GM18868 (cell line): Measurements from ENCODE around the gene EPHA2.

Experiments
- ATAC-seq: cut with Tn5 transposase; IDR thresholded peaks from one replicate; pipeline ENCODE4 v1.9.1; 2021; ENCODE audit warnings: mild to moderate bottlenecking, moderate library complexity; ENCODE audit not compliant: unreplicated experiment

EPHA2 gene

DNA sequence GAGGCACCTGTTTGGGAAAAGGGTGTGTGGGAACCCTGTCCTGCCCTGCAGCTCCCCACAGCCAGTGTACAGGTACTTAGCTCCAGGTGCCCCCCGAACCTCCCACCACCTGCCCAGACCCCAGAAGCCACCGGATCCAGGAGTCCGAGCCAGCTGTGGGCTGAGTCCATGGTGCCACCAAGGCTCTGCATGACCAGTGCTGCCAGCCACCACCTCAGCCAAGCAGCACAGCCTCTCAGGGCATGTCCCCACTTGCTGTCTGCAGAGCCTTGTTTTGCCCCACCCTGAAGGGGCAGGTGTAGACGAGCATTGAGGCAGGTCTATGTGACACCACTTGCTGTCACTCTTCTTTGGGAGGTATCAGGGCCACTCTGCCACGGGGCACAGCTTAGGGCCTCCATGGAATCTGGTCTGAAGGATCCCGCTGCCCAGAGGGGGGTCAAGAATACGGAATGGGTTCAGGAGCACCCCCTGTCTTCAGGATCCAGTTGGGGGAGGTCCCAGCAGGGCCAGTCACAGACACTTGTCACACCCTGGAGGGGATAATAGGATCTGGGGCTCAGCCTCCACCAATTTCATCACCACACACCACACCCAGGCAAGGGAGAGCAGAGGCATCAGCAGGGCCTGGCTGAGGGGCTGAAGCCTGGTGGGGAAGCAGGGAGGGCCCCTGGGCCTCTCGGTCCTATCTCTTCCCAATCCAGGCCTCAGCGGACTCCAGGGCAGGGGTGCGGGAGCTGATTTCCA, 28.9 kb upstream of the EPHA2 start:
- ATAC-seq = no peak

DNA sequence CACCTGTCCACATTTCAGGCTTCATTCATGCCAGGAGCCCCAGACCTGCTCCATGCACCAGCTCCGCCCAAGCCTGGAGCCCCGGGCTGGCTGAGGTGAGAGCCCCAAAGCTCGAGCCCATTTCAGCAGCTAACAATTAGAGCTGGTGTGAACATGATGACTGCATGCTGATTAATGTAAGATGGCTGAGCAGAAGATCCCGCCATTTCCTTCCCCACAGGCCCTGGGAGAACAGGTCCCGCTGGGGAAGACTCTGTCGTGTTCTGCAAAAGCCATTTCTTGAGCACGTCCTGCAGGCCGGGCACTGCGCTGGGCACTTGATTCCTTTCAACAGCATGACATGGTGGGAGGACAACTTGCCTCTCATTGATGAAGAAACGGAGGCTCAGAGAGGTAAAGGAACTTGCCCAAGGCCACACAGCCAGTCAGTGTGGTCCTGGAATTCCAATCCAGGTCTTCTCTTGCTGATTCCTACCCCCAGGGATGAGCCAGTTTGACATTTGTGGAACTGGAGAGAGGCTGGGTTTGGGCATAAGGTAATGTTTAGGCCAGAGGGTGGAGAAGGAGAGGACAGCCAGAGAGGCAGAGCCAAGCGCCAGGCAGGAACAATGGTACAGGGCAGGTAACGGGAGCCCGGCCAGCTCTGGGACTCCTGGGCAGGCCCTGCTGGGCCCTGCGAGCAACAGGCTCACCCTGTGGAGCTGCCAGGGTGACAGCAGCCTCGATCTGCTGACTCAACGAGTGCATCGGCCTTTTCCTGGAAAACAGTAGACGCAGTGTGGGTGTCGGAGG, 28.1 kb upstream of the EPHA2 start:
- no peak for ATAC-seq

DNA sequence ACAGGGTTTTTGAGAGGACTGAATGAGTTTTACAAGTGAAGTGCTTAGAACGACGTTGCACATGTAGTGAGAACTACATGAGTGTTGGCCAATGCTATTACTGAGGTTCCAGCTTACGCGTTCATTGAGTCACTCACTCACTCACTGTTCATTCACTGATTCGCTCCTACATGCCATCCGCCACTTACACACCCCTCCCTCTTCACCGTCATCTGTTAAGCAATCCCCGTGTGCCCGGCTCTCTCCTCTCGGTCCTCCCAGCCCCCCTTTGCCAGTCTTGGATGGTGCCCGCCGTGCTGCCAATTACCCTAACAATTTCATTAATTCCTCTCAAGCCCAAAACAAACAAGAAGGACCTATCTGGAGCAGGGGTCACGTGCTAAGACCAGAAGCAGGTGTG, 27.3 kb upstream of the EPHA2 start:
- no peak for ATAC-seq

DNA sequence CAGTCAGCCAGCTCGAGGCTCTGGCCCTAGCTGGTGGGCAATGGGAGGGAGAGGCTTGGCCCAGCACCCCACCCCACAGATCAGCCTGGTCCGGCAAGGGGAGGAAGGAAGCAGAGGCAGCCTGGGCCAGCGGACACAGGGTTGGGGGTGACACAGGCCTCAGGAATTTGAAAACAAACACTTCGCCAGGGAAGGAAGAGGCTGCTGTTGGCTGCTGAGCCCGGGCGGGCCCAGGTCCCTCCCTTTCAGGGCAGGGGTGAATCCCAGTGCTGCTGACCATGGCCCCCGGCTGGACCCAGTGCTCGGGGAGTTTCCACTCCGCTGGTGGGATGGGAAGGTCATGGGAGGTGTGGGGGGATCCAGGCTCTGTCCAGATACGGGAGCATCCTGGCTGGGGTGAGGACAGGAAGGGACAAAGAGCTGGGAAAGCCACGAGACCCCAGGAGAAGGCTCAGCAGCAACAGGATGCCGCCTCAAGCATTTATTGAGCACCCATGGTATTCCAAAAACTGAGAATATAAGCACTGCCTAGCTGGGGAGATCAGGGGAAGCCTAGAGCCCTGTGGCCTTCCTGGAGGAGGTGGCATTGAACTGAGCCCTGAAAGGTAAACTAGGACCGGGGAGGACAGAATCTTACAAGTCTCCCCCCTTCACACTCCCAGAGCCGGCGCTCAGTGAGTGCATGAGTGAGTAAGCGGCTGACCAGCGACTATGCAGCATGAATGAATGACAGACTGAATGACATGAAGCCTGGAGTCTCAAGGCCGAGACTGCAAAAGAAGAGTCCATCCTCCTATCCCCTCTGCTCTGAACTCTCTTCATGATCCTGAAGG, 26.2 kb upstream of the EPHA2 start:
- no peak for ATAC-seq

DNA sequence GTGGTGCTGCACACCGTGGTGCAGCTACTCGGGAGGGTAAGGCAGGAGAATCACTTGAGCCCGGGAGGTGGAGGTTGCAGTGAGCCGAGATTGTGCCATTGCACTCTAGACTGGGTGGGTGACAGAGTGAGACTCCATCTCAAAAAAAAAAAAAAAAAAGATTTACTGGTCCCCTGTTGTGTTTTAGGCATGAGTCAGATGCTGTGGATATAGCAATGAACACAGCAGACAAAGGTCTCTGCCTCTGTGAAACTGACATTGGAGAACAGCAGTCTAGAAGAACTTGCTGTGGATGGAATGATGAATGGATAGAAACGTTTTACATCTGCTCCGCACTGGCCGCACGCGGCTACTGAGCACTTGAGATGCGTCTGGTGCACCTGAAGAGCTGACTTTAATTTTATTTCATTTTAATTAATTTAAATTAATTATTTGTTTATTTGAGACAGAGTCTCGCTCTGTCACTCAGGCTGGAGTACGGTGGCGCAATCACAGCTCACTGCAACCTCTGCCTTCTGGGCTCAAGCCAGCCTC, 24.5 kb upstream of the EPHA2 start:
- ATAC-seq = no peak

DNA sequence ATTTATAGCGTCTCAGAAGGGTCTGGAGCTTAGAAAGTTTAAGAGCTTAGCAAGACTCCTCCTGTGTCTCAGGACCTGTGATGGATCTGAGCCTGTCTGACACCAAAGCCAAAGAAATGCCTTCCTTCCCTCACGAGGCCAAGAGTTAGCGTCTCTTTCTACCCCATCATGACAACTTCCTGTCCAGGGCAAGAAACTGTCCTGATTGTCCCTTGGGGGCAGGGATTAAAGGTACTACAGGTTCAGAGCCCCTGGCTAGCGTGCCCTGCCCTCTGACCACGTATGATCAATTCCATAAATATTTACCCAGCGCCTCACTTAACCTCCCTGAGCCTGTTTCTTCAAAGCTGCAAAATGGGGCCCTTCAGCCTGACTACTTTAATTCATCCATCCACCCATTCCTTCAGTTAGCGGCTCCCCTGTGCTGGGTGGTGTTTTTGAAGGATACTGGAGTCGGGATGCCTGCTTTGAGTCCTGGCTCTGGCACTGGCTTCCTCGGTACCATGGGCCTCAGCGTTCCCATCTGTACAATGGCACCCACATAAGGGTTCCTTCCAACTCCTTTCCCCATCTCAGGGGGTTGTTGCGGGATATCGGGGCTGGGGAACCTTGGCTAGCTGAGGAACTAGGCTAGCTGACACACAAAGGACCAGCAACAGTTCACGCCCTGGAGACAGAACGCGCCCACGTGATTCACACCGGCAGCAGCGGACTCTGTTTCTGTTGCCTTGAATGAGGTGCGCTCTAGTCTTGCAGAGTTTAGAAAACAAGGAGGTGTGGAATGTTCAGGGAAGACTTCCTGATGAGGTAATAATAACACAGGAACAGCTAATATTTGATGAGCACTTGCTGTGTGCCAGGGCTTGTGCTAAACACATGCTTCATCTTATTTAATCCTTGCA, 23.0 kb upstream of the EPHA2 start:
- ATAC-seq = no peak

DNA sequence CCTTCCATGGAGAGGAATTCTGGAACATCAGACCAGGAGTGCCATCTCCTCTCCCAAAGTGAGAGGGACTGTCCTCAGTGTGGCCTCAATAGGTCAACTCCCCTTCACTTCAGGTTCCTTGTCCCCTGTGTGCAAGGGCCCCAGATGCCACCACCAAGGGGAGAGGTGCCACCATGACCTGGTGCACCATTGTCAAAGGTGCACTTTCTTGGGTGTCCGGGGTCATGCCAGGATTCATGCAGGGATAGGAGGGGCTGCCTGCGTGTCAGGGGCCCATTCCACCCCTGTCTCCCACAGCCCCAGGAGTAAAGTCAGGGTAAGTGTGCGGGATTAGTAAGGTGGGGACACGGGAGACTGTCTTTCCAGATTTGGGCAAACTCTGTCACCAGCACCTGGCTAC, 21.4 kb upstream of the EPHA2 start:
- no peak for ATAC-seq

DNA sequence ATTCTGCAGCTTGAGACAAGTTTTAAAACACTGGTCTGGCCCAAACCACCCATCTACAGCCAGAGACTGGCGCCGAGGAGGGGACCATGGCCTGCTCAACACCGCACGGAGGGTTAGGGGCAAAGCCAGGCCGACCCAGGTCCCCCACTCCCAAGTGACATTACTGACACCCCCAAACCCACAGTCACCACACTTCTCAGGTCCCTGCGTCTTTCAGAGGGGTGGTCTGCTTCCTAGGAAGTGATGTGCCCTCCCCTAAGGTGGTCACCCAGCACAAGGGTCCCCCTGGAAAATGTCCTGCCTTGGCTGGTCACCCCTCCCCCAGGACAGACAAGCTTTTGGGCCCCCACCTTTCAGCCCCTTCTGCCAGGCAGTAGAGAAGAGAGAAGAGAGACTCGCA, 20.8 kb upstream of the EPHA2 start:
- no peak for ATAC-seq

DNA sequence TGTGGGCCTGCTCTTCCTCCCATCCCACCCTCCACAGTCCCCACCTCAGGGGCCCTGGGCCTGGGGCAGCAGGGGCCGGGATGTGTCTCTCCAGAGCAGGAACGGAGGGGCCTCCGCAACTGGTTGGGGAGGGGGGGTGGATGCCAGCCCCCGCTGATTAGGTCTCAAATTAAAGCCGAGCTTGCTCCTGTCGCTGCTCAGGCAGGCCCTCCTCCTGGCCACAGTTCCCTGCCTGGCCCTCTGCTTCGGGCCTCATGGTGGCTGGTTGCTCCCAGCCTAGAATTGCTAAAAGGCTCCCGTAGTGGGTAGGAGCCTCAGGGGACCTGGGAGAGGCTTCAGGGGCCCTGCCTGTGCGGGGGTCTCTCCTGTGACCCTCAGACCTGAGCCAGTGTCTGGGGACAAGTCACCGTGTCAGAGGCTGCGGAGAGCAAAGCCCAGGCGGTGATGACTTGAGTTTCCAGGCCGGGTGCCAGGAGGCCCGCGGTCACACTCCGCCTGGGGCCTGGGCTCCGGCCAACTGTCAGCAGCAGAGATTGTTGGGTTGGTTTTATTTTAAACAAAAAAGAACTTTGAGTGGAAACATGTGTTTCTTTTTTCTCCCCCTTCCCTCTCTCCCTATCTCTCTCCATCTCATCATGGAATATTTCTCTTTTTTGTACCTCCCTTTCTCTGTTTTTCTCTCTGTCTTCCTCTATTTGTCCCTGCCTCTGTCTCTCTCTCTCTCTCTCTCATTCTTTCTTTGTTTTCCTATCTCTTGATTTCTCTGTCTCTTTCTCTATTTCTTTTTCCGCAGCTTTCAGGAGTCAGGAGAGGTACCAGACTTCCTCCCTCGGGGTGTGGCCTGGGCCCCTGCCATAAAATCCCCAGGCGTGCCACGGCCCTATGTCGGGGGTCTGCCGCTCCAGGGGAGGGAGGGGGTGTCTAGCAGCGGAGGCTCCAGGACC, 20.0 kb upstream of the EPHA2 start:
- ATAC-seq = no peak

DNA sequence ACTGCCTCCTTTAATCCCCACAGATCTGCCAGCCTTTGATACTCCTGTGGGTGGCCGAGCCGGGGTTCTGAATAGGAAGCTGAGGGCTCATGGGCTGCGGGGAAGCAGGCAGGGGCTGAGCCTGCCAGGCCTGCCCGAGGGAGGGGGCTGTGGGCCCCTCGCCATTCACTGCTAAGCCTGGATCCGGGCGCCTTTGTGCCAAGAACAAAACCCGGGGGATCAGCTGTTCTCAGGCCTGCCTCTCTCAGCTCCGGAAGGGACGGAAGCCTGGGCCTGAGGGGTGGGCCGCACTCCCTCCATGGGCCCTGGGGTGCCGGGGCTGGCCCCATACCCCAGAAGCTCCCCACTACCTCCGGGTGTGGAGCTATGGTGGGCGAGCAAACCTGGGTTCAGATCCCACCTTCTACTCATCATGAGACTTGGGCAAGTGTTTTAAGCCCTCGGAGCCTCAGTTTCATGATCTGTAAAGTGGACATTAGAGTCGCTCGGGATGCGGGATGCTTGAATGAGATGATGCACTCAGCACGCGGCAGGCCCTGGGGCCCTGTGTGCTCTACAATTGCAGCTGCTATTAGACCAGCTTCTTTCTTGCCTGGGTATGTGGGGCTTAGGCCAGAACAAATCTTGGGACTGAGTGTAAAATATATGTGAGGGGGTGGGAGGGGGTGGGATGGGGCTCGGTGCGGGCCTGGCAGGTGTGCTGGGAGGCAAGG, 19.2 kb upstream of the EPHA2 start:
- ATAC-seq = no peak

DNA sequence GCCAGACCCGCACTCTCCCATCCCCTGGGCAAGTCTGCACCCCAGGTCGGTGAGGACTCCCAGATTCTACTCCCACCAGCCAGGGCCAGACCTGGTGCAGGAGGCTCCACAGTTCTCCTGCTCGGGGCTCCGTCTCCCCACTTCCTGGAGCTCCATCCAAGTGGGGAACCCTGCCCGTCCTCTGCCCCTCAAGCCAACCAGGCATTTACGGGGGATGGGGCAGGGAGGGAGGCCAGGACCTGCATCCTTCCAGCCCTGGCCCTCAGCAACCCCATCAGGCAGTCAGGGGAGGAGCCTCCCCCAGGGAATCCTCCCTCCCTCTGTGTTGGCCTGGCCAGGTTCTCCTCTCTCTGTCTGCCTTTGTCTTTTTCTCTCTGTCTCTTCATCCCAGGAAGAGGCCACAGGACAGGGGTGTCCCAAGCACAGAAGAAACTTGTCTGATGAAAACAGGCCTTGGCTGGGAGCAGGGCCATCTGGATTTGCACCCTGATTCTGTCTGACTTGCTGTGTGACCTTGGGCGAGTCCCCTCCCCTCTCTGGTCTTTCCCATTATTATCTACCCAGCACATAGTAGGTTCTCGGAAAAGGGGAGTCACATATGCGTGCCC, 18.5 kb upstream of the EPHA2 start:
- no peak for ATAC-seq

DNA sequence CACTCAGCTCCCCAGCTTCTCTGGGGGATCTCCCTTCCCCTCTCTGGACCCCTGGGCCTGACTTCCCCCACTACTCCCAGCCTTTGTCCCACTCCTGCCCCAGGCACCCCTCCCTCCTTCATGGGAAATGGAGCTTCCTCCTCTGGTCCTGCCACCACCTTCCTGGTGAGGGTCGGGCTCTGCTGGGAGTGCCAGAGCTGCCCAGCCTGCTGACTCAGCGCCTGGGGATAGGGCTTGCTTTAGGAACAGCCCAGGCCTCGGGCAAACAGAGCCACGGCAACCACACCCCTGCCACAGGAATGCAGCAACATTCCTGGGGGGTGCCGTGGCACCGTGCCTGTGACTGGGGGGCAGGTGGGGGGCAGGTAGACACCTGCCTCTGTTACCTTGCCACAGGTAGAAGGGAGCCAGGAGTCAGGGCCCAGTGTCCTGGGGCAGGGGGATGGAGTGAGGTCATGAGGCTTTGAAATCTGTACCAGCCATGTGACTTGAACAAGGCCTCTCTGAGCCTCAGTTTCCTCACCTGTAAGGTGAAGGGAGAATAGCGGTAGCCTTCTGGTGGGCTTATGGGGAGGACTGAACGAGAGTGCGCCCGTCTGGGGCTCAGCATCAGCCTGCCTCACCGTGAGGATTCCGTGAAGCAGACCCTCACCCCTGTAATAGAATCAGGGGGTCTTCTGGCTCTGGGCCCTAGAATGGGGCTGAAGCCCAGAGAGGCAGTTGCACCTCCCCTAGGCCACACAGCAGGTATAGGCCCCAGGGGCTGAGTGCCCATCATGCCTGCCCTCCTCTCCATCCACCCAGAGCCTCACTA, 17.8 kb upstream of the EPHA2 start:
- ATAC-seq = no peak

DNA sequence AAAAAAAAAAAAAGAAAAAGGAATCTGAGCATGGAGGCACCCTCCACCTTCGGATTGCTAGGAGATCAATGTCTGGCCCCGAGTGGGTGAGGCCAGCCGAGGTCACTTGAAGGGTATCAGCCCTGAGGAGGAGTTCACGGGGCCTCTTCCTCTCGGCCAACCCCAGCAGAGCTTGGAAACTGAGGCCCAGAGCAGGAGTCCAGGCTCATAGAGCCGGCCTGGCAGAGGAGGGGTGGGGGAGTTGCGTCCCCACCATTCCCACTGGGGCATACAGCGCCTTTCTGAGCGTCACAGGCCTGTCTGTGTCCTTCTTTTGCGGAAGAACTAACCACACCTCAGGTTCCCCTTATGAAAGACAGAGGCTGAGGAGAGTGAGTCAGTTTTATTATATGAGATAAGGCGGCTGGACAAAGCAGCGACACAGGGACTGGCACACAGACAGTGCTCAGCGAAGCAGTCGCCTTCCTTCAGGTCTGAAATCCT, 17.1 kb upstream of the EPHA2 start:
- ATAC-seq = no peak

DNA sequence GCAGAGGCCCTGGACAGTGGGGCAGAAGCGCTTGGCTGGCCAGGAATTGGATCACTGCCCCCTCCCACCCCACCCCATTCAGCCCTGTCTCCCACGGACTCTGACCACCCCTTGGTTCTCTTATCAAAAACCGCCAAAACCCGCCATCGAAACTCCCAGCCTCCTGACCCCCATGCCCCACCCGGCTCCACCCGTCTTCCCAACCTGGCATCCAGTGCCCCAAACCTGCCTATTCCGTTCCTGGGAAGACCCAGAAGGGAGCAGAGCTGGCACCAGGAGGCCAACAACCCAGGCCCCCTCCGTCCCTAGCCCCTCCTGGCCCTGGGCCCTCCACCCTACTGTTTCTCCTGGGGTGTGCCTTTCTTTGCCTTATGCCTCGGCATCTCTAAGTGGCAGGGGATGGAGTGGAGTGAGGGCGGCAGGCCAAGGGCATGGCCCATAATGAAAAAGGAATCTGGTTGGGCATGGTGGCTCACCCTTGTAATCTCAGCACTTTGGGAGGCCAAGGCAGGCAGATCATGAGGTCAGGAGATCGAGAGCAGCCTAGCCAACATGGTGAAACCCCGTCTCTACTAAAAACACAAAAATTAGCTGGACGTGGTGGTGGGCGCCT, 16.5 kb upstream of the EPHA2 start:
- no peak for ATAC-seq

DNA sequence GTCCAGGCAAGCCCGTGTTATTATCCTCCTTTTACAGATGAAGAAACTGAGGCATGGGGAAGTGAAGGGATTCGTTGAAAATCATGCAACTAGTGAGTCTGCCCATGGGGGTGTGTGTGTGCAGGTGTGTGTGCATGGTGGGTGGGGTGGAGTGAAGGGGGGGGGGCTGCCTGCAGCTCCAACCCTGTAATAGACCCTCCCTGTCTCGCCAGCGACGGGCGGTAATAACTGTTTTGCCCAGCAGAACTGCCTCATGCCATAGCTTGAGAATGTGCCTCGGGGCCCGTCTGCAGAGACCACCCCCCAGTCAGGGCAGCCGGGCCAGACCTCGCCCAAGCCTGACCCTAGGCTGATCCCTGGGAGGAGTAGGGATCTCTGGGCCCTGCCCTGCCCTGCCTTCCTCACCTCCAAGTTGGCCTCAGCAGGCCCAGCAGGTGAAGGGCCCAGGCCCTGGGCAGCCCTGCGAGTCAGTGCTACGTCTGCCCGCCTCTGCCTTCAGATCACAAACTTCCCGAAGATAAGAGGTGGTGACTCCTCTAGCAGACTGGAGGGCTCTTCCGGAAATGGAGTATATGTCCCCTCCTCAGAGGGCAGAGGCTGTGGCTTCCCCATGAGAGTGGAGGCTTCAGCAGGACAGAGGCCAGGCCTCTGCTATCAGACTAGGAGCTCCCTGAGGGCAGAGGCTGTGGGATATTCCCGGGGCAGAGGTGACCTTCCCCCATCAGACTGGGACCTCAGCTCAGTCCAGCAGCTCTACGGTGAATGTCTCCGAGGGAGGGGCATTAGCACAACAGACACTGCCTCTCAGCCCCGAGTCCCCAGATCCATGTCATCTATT, 15.7 kb upstream of the EPHA2 start:
- no peak for ATAC-seq

DNA sequence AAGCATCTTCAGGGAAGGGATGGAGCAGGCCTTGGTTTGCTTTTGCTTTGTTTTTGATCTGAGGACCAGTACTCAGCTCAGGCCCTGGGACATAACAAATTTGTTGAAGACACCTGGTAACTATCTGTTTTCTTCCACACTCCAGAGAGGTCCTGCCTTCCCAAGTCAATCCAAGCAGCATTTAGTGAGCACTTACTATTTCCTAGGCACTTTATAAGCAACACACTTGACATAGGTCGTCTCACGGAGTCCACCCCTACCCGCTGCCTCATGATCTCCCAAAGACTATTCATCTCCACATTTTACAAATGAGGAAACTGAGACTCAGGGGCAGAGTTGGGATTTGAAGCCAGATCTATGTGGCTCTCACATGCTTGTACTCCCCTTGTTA, 14.4 kb upstream of the EPHA2 start:
- ATAC-seq = no peak
